Neural cell (in vitro differentiated cells): ENCODE data around the gene CCDC126.

ENCODE experiments used
- CTCF ChIP-seq: fragments of 450-650 bp; IDR thresholded peaks from 2 replicates; pipeline ENCODE4 v1.5.1; 2014; ENCODE audit warnings: antibody characterized with exemption, mild to moderate bottlenecking, moderate library complexity; ENCODE audit not compliant: poor library complexity, severe bottlenecking
- EP300 ChIP-seq: fragments of 450-650 bp; conservative IDR thresholded peaks from 2 replicates; pipeline ENCODE4 v1.6.1; 2014; ENCODE audit warnings: antibody characterized with exemption, mild to moderate bottlenecking, moderate library complexity; ENCODE audit not compliant: poor library complexity, severe bottlenecking
- EZH2 ChIP-seq: fragments of 200-600, 300-800 bp; shearing (Covaris generic), sonication (generic); IDR thresholded peaks from 2 replicates; pipeline ENCODE4 v1.6.1; 2014; ENCODE audit warnings: antibody characterized with exemption, low read length, borderline replicate concordance, mild to moderate bottlenecking; ENCODE audit not compliant: insufficient read depth, poor library complexity, severe bottlenecking
- POLR2AphosphoS5 ChIP-seq: IDR thresholded peaks from 2 replicates; pipeline ENCODE4 v1.6.1; 2012
- RAD21 ChIP-seq: fragments of 450-650 bp; conservative IDR thresholded peaks from 2 replicates; pipeline ENCODE4 v1.6.1; 2014; ENCODE audit warnings: antibody characterized with exemption, mild to moderate bottlenecking, moderate library complexity
- REST ChIP-seq: IDR thresholded peaks from 2 replicates; pipeline ENCODE4 v1.6.1; 2012; ENCODE audit warnings: borderline replicate concordance
- TAF1 ChIP-seq: IDR thresholded peaks from 2 replicates; pipeline ENCODE4 v1.6.1; 2012; ENCODE audit warnings: low read depth

- no peak for TF ChIP-seq RAD21
- TF ChIP-seq TAF1 = no peak
- no peak for TF ChIP-seq EZH2
- TF ChIP-seq CTCF = no peak
- TF ChIP-seq POLR2AphosphoS5 = no peak
- no peak for TF ChIP-seq EP300
- no peak for TF ChIP-seq REST
Measured at GRCh38 chr7:23593706-23594105, 3.5 kb upstream of the CCDC126 start.
